PC-3 (cell line): ENCODE results near the gene SGSH. TPM values are rescaled to one million over a fixed set of nuclear protein-coding genes. Genes with fewer than 3 reads are reported as not detected.

Experiments used
- ATAC-seq: fragments of 200-7000 bp; cut with Tn5 transposase; 2 replicates; pipeline ENCODE4 v1.9.1; 2020; ENCODE audit warnings: mild to moderate bottlenecking, moderate library complexity
- BruUV-seq: library from RNA; stranded (reverse); fragments of 400-500 nt; replicated peaks from 2 replicates; lab custom pipeline; 2021; lab: Mats Ljungman, UMichigan
- CTCF ChIA-PET: fragments of 300-600 bp; sonication (Branson Sonifier 250); formaldehyde crosslinking; loops from one replicate; lab custom pipeline; 2022; ENCODE audit warnings: antibody characterized with exemption; lab: Charles Lee
- POLR2A ChIA-PET: fragments of 300-600 bp; sonication (Branson Sonifier 250); formaldehyde crosslinking; loops from one replicate; lab custom pipeline; 2022; ENCODE audit warnings: antibody characterized with exemption; ENCODE audit not compliant: unreplicated experiment; lab: Charles Lee
- DNase-seq: peaks from one replicate; pipeline ENCODE4 v3.0.0-alpha.2; 2015
- H2AFZ ChIP-seq: fragments of 300-600 bp; sonication (generic); 2 replicates; pipeline ENCODE4 v1.6.0; 2016; ENCODE audit warnings: antibody characterized with exemption, low read length
- H3F3A ChIP-seq: fragments of 300-600 bp; sonication (generic); one replicate; pipeline ENCODE4 v1.6.0; 2017; ENCODE audit warnings: antibody characterized with exemption, low read length, control low read depth, mild to moderate bottlenecking; ENCODE audit not compliant: unreplicated experiment
- H3K27ac ChIP-seq: fragments of 300-600 bp; sonication (generic); 2 replicates; pipeline ENCODE4 v1.5.1; 2016; ENCODE audit warnings: mild to moderate bottlenecking, low read length
- H3K27me3 ChIP-seq: fragments of 300-600 bp; sonication (generic); 2 replicates; pipeline ENCODE4 v1.6.1; 2016; ENCODE audit warnings: low read length, mixed read lengths
- H3K36me3 ChIP-seq: fragments of 300-600 bp; sonication (generic); 2 replicates; pipeline ENCODE4 v1.6.1; 2016; ENCODE audit warnings: low read depth, mixed run types, low read length, mixed read lengths
- H3K4me1 ChIP-seq: fragments of 300-600 bp; sonication (generic); 2 replicates; pipeline ENCODE4 v1.5.1; 2016; ENCODE audit warnings: low read length; ENCODE audit not compliant: insufficient read depth
- H3K4me2 ChIP-seq: fragments of 300-600 bp; sonication (generic); 2 replicates; pipeline ENCODE4 v1.6.0; 2016; ENCODE audit warnings: low read length
- H3K4me3 ChIP-seq: fragments of 300-600 bp; sonication (generic); 2 replicates; pipeline ENCODE4 v1.5.1; 2016; ENCODE audit warnings: mild to moderate bottlenecking, low read length, mixed read lengths
- H3K79me2 ChIP-seq: fragments of 300-600 bp; sonication (generic); 2 replicates; pipeline ENCODE4 v1.6.1; 2017; ENCODE audit warnings: low read length, mixed read lengths
- H3K9ac ChIP-seq: fragments of 300-600 bp; sonication (generic); 2 replicates; pipeline ENCODE4 v1.6.0; 2016; ENCODE audit warnings: mild to moderate bottlenecking, low read length
- H3K9me2 ChIP-seq: fragments of 300-600 bp; sonication (generic); replicated peaks from 2 replicates; pipeline ENCODE4 v1.6.1; 2016; ENCODE audit warnings: mixed run types, low read length, mixed read lengths
- H3K9me3 ChIP-seq: fragments of 300-600 bp; sonication (generic); 2 replicates; pipeline ENCODE4 v1.6.1; 2016; ENCODE audit warnings: low read length, mixed read lengths
- H4K20me1 ChIP-seq: fragments of 300-600 bp; sonication (generic); 2 replicates; pipeline ENCODE4 v1.6.1; 2016; ENCODE audit warnings: low read length, mixed read lengths
- EZH2 ChIP-seq: fragments of 300-600 bp; sonication (generic); IDR thresholded peaks from one replicate; pipeline ENCODE4 v1.6.1; 2017; ENCODE audit warnings: antibody characterized with exemption, mild to moderate bottlenecking, low read length; ENCODE audit not compliant: unreplicated experiment
- EZH2phosphoT487 ChIP-seq: fragments of 300-600 bp; sonication (generic); IDR thresholded peaks from 2 replicates; pipeline ENCODE4 v1.6.1; 2018; ENCODE audit warnings: mild to moderate bottlenecking, antibody characterized with exemption, low read length, borderline replicate concordance
- intact Hi-C: fragments of 100-400 bp; cut with micrococcal nuclease; formaldehyde crosslinking; loops from 2 replicates; pipeline ENCODE4 v1.9.0; 2023
- total RNA-seq: library from RNA; depleted of rRNA; stranded (reverse); fragments of >200 nt; gene quantifications from 2 replicates; pipeline ENCODE4 v1.2.3, GENCODE V29; 2014
- TF ChIP-seq, protein P1 (sequence below): fragments of 300-600 bp; sonication (generic); conservative IDR thresholded peaks from 2 replicates; pipeline ENCODE4 v1.5.1; 2017; ENCODE audit warnings: antibody characterized with exemption, low read depth, mild to moderate bottlenecking, low read length

The SGSH gene
- total RNA-seq, 1 experiment from 2014 or later: 16.6 TPM

DNA sequence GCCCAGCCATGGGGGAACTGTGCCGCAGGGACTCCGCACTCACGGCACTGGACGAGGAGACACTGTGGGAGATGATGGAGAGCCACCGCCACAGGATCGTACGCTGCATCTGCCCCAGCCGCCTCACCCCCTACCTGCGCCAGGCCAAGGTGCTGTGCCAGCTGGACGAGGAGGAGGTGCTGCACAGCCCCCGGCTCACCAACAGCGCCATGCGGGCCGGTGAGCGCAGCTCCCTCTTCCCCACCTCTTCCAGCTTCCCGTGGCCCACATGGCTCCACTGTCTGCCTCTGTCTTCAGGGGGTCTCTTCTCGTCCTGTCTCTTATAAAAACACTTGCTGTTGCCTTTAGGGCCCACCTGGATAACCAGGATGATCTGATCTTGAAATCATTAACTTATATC lies 38.7 kb downstream of the SGSH start:
- no peaks in the 10 kb centered on the region for H3K27me3 ChIP-seq
- no peaks in the 10 kb centered on the region for H4K20me1 ChIP-seq
- TF ChIP-seq, protein P1, sequence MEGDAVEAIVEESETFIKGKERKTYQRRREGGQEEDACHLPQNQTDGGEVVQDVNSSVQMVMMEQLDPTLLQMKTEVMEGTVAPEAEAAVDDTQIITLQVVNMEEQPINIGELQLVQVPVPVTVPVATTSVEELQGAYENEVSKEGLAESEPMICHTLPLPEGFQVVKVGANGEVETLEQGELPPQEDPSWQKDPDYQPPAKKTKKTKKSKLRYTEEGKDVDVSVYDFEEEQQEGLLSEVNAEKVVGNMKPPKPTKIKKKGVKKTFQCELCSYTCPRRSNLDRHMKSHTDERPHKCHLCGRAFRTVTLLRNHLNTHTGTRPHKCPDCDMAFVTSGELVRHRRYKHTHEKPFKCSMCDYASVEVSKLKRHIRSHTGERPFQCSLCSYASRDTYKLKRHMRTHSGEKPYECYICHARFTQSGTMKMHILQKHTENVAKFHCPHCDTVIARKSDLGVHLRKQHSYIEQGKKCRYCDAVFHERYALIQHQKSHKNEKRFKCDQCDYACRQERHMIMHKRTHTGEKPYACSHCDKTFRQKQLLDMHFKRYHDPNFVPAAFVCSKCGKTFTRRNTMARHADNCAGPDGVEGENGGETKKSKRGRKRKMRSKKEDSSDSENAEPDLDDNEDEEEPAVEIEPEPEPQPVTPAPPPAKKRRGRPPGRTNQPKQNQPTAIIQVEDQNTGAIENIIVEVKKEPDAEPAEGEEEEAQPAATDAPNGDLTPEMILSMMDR: no peak
- TF ChIP-seq EZH2phosphoT487 (no peak), EZH2 (no peak)
- no peaks in the 10 kb centered on the region for H3K9me3 ChIP-seq
- H3K4me1 ChIP-seq: no peaks in the 10 kb centered on the region
- H3K27ac ChIP-seq: no peak overlapping the region
- no peaks in the 10 kb centered on the region for H3F3A ChIP-seq
- no peaks in the 10 kb centered on the region for H3K36me3 ChIP-seq
- no peaks in the 10 kb centered on the region for H3K79me2 ChIP-seq
- CTCF ChIA-PET: no interaction called here
- H2AFZ ChIP-seq: no peak overlapping the region
- DNase-seq (no peak), ATAC-seq (no peak)
- no peak overlapping the region for H3K9ac ChIP-seq
- POLR2A ChIA-PET: no interaction called here
- intact Hi-C loops: no loop called here
- BruUV-seq: no TSS peak
- no peak overlapping the region for H3K4me2 ChIP-seq
- no peak overlapping the region for H3K4me3 ChIP-seq
- no peaks in the 10 kb centered on the region for H3K9me2 ChIP-seq

GRCh38 chr17:80180192-80180591 lies 39.9 kb downstream of the SGSH start:
- Histone ChIP-seq H4K20me1 (no peaks in the 10 kb centered on the region), H3K4me1 (no peaks in the 10 kb centered on the region), H3K79me2 (no peaks in the 10 kb centered on the region), H3K9ac (no peak overlapping the region), H3K27me3 (no peaks in the 10 kb centered on the region), H3K4me3 (no peak overlapping the region), H3K36me3 (no peaks in the 10 kb centered on the region), H3K4me2 (no peak overlapping the region), H3K9me2 (no peaks in the 10 kb centered on the region), H2AFZ (no peak overlapping the region), H3F3A (no peaks in the 10 kb centered on the region), H3K9me3 (no peaks in the 10 kb centered on the region), H3K27ac (no peak overlapping the region)
- TF ChIP-seq, protein P1: no peak
- TF ChIP-seq EZH2phosphoT487 (no peak), EZH2 (no peak)
- ChIA-PET CTCF (no interaction called here), POLR2A (no interaction called here)
- intact Hi-C loops: no loop called here
- no TSS peak for BruUV-seq
- ATAC-seq (no peak), DNase-seq (no peak)

DNA sequence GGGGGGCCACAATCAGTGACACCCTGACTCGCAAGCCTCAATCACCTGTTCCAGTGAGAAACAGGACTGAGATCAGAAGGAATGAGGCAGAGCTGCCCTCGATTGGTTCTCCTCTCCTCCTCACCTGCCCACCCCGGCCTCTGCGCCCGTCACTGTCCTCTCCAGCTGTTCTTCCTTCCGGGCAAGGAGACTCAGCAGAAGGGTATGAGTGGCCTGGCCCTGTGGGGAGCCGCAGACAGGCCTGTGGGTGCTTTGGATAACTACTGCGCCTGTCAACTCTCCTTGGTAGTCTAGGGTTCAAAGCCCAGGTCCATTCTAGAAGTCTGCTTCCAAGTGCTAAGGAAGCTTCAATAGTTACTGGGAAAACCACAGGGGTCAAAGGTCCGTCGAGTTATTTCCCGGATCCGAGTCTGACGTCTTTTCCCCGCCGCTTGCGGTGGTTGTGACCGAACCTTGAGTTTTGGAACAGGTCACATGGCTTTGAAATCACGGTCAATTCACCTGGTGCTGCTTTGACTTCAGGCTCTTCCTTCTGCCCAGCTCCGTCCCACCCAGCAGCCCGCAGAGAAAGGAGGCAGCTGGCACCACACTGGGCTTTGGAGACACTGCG lies 42.0 kb downstream of the SGSH start:
- no peaks in the 10 kb centered on the region for H3K9me3 ChIP-seq
- H3K79me2 ChIP-seq: no peaks in the 10 kb centered on the region
- DNase-seq (no peak), ATAC-seq (no peak)
- ChIA-PET POLR2A (no interaction called here), CTCF (no interaction called here)
- no peak overlapping the region for H3K9ac ChIP-seq
- H3F3A ChIP-seq: no peaks in the 10 kb centered on the region
- no peak overlapping the region for H3K27ac ChIP-seq
- no peak overlapping the region for H3K4me2 ChIP-seq
- no peaks in the 10 kb centered on the region for H3K4me1 ChIP-seq
- no peak overlapping the region for H3K4me3 ChIP-seq
- no peak overlapping the region for H2AFZ ChIP-seq
- H4K20me1 ChIP-seq: no peaks in the 10 kb centered on the region
- H3K9me2 ChIP-seq: no peaks in the 10 kb centered on the region
- BruUV-seq: no TSS peak
- H3K36me3 ChIP-seq: no peaks in the 10 kb centered on the region
- intact Hi-C loops: no loop called here
- TF ChIP-seq, protein P1: no peak
- TF ChIP-seq EZH2: no peak
- no peak for TF ChIP-seq EZH2phosphoT487
- H3K27me3 ChIP-seq: no peaks in the 10 kb centered on the region
